ENCODE data around the gene METTL8.
A peak's percentile ranks its signal among the peaks of the same experiment; 100 is the strongest.

METTL8 gene

GRCh38 chr2:171271971-171272436 is 161.8 kb downstream of the METTL8 start:
- H3K4me3 ChIP-seq (ENCODE audit: low read depth, low read length), result no peak overlapping the region
- TF ChIP-seq CTCF (IDR thresholded peaks at IDR 0.05; ENCODE audit: low read depth, low read length), result no peak
- in situ Hi-C loops (cut with HindIII; ENCODE audit: low sequenced_read_pairs), result no loop called here
- DNase-seq (ENCODE audit: low read depth, low spot score), result peak; percentile 91

GRCh38 chr2:171271386-171271785 is 162.4 kb downstream of the METTL8 start:
- in situ Hi-C loops (cut with HindIII; ENCODE audit: low sequenced_read_pairs), result no loop called here
- DNase-seq (ENCODE audit: low read depth, low spot score), result no peak
- no peak for TF ChIP-seq CTCF (IDR thresholded peaks at IDR 0.05; ENCODE audit: low read depth, low read length)
- H3K4me3 ChIP-seq (ENCODE audit: low read depth, low read length), result no peak overlapping the region

- no peak for TF ChIP-seq CTCF (IDR thresholded peaks at IDR 0.05; ENCODE audit: low read depth, low read length)
- DNase-seq (ENCODE audit: low read depth, low spot score), result no peak
- no peak overlapping the region for H3K4me3 ChIP-seq (ENCODE audit: low read depth, low read length)
- in situ Hi-C loops (cut with HindIII; ENCODE audit: low sequenced_read_pairs), result no loop called here
Observed at GRCh38 chr2:171267855-171268629, 165.7 kb downstream of the METTL8 start.
